HK-2 (cell line): ENCODE data around the gene OR4K14.
"Not testable (repeated sequence)": the region's sequence is repeated elsewhere in the genome, so short reads cannot be mapped to it uniquely, and the experiment has no call there.

Experiments
- DNase-seq: peaks from one replicate; pipeline ENCODE4 v3.0.0-alpha.2; 2018; ENCODE audit not compliant: unreplicated experiment

OR4K14 gene, protein sequence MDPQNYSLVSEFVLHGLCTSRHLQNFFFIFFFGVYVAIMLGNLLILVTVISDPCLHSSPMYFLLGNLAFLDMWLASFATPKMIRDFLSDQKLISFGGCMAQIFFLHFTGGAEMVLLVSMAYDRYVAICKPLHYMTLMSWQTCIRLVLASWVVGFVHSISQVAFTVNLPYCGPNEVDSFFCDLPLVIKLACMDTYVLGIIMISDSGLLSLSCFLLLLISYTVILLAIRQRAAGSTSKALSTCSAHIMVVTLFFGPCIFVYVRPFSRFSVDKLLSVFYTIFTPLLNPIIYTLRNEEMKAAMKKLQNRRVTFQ

DNA sequence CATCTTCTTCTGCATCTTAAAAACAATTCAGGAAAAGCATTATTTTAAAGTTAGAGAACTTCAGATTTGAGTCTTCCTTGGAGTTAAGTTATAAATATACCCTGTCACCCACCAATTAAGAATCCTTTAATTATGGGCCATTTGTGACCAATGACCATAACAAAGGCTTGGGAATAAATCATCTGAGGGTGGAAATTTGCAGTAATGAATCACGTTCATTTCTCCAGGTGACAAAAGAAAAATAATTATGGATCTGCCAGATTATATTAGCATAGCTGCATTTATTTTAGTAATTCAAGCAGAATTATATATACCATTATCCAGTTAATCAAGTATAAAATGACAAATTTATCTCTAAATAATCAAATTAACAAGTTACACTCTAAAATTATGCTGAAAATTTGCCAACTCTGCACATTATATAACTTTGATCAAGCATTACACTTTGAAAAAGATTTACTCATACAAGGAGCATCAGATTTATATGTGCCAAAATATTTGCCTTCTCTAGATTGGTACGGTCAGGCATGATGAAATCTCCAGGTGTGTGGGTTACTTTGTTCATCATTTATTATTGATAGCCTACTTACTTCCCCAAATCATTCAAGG, at the start of gene OR4K14:
TSS of gene OR4K14 (minus strand) at position 51 of the 609 bp plus-strand sequence. CDS start 4,114 bp downstream, outside the sequence.
- no peak for DNase-seq

DNA sequence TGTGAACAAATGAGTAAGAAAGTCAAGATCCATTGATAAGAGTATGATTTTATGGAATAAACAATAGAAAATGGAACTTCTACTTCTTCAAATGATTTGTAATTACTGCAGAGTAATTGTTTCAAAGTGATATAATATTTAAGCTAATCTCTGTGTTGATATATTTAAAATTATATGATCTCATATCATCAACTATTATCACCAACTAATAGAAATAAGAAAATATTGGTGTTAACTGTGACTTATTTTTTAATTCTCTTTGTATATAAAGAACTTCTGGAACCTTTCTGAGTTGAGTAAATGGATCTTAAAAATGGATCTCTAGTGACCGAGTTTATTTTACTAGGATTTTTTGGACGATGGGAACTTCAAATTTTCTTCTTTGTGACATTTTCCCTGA, 40.6 kb upstream of the OR4K14 start, which contains the start of gene OR4L1:
TSS of gene OR4L1 (plus strand) at position 301 of the 400 bp plus-strand sequence. CDS start at position 301, 0 bp downstream.
- DNase-seq, result no peak

GRCh38 chr14:20048202-20048601, 29.1 kb upstream of the OR4K14 start:
- DNase-seq, result no peak

GRCh38 chr14:20044243-20044642, 25.1 kb upstream of the OR4K14 start:
- no peak for DNase-seq

DNA sequence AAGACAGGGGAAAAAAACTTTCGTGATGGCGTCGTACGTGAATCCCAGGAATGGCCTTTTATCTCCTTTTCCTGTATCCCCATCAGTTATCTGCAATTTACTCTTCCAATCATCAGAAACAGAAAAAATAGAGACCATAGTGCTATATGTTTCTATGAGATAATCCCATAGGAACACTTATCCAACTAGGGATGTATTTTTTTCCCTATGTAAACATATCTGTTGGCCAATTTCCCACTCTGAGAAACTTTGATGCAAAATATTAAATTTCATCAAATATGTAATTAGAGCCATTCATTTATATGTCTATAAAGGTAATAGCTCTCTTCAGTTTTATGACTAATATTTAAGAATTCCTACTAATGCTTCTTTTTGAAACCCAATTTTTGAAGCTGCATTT, 16.8 kb upstream of the OR4K14 start, which contains the start of gene OR4K13:
TSS of gene OR4K13 (minus strand) at position 101 of the 400 bp plus-strand sequence. CDS start 1,280 bp downstream, outside the sequence.
- no peak for DNase-seq

DNA sequence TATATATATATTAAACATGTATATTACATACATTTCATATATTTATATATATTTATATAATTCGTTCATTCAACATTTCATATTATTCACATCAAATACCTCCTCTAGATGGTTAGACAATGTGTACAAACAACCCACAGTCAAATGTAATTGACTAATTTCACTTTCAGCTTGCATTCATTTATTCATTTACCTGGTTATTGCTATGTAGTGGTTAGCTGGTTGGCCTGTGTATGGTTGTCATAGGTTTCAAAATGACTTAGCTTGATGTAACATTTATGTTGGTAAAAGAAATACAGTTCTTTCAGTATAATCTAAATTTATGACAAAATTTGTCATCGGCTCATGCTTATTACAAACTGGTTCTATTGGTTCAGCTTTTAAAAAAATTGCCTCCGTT, 16.3 kb upstream of the OR4K14 start:
- DNase-seq, result no peak

DNA sequence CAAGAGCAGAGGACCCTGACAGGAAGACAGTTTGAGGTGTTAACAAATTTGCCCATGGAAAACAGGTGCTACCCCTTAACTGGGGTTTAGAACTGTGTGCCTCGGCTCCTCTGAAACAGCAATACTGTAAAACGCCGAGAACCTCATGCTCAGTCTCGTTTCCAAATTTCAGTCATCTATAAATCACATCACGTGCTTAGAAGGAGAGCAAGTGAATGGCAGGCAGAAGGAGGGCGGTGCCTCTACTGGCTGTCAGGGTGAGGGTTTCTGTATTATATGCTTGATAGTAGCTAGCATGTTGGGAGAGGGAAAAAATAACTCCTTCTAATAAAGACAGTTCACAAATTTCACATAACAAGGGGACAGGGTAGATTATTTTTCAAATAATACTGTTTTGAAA, 12.0 kb upstream of the OR4K14 start:
- no peak for DNase-seq

GRCh38 chr14:20008156-20008555, 11.0 kb downstream of the OR4K14 start:
- no peak for DNase-seq

- no peak for DNase-seq
These were observed 16.8 kb downstream of the OR4K14 start for GRCh38 chr14:20002319-20002718.

DNA sequence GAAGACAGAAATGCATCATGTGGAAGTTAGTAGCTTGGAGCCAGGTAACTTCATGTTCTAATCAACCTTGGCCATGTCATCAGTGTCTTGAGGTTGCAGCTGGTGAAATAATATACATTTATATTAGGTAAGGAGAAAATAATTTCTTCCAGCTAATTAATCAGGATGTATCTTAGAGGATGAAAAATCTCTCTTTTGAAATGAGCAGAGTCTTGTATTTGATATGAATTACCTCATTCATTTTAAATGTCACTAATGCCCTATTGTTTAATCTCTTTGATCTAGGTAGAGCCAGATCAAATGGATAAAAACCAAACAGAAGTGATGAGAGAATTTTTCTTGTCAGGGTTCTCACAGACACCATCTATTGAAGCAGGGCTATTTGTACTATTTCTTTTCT, 17.2 kb downstream of the OR4K14 start, which contains the start of gene OR4Q2:
TSS of gene OR4Q2 (plus strand) at position 301 of the 400 bp plus-strand sequence.
- DNase-seq, result no peak

- DNase-seq, result no peak
These were observed 25.7 kb downstream of the OR4K14 start for GRCh38 chr14:19993438-19993837.

DNA sequence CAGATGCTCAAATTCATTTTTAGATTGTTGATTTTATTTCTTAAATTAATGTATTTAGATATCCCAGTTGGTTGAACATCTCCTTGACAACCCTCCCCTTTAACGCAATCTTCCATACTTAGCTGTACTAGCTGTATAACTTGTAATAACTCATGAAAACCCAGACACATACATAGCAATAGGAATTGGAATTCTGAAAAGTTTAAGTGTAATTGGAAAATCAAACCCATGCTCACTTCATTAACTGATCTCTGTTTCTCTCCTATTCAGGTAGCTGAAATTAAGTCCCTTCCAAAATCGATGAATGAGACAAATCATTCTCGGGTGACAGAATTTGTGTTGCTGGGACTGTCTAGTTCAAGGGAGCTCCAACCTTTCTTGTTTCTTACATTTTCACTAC, 43.8 kb downstream of the OR4K14 start, which contains the start of gene OR4K15:
TSS of gene OR4K15 (plus strand) at position 301 of the 400 bp plus-strand sequence. CDS start at position 301, 0 bp downstream.
- DNase-seq, result no peak

GRCh38 chr14:19974844-19975243, 44.3 kb downstream of the OR4K14 start:
- DNase-seq, result no peak

DNA sequence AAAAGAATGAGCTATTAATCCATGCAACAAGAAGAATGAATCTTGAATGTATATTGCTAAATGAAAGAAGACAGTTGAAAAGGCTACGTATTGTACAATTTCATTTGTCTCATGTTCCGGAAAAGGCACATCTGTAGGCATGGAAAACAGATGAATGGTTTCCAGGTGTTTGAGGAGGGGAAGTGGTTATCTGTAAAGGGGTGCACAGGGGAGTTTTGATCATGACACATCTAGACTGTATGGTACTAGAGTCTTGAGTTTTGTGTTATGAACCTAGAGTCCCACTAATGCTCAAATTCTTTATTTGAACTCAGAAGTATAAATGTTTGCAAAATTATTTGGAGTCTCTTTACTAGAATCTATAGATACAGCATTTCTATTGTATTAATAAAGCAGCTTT, 49.4 kb downstream of the OR4K14 start:
- DNase-seq, result not testable (repeated sequence)
